Panc1 (cell line): ENCODE data around the gene ADGRF5. TPM values are rescaled to one million over a fixed set of nuclear protein-coding genes. Genes with fewer than 3 reads are reported as not detected.

Experiments used
- ATAC-seq: fragments of 200-7000 bp; cut with Tn5 transposase; 2 replicates; pipeline ENCODE4 v1.9.1; 2020; ENCODE audit warnings: mild to moderate bottlenecking, moderate library complexity
- BruUV-seq: library from RNA; stranded (reverse); fragments of 400-500 nt; replicated peaks from 2 replicates; lab custom pipeline; 2021; lab: Mats Ljungman, UMichigan
- CTCF ChIA-PET: fragments of 300-600 bp; sonication (Branson Sonifier 250); formaldehyde crosslinking; loops from one replicate; lab custom pipeline; 2022; ENCODE audit warnings: antibody characterized with exemption; lab: Charles Lee
- POLR2A ChIA-PET: fragments of 300-600 bp; sonication (Branson Sonifier 250); formaldehyde crosslinking; loops from one replicate; lab custom pipeline; 2022; ENCODE audit warnings: antibody characterized with exemption; lab: Charles Lee
- DNase-seq: peaks from one replicate; pipeline ENCODE4 v3.0.0-alpha.2; 2010; ENCODE audit warnings: low read depth, low spot score
- H3K27ac ChIP-seq: 2 replicates; pipeline ENCODE4 v1.5.1; 2011; ENCODE audit warnings: mild to moderate bottlenecking, low read length, inconsistent platforms
- H3K27me3 ChIP-seq: fragments of 200-500 bp; sonication (Bioruptor generic); 2 replicates; pipeline ENCODE4 v1.6.0; 2014; ENCODE audit warnings: low read length, inconsistent platforms; ENCODE audit not compliant: control insufficient read depth, insufficient read depth
- H3K36me3 ChIP-seq: fragments of 200-500 bp; sonication (Bioruptor generic); 2 replicates; pipeline ENCODE4 v1.5.1; 2014; ENCODE audit warnings: inconsistent platforms, mild to moderate bottlenecking, low read length, moderate library complexity; ENCODE audit not compliant: control insufficient read depth, insufficient read depth
- H3K4me1 ChIP-seq: 2 replicates; pipeline ENCODE4 v1.5.1; 2011; ENCODE audit warnings: inconsistent platforms, mild to moderate bottlenecking, low read length, moderate library complexity; ENCODE audit not compliant: control insufficient read depth, insufficient read depth
- H3K4me3 ChIP-seq, 2 experiments: 2 replicates each; pipeline ENCODE4 v1.5.1; 2011 to 2012; ENCODE audit warnings: low read depth in 2 of 2, low read length in 2 of 2, mild to moderate bottlenecking in 2 of 2, inconsistent platforms in 1 of 2, moderate library complexity in 1 of 2
- H3K9me3 ChIP-seq: fragments of 200-500 bp; sonication (Bioruptor generic); 2 replicates; pipeline ENCODE4 v1.5.1; 2014; ENCODE audit warnings: low read depth, mild to moderate bottlenecking, inconsistent platforms, low read length, moderate library complexity; ENCODE audit not compliant: control insufficient read depth, insufficient read depth
- CTCF ChIP-seq: fragments of 450-650 bp; IDR thresholded peaks from 2 replicates; pipeline ENCODE4 v1.5.1; 2017; ENCODE audit warnings: mild to moderate bottlenecking
- POLR2AphosphoS5 ChIP-seq: IDR thresholded peaks from 2 replicates; pipeline ENCODE4 v1.6.1; 2012; ENCODE audit warnings: mild to moderate bottlenecking, low read depth, low read length, moderate library complexity
- REST ChIP-seq, 2 experiments: IDR thresholded peaks; 2 replicates each; pipeline ENCODE4 v1.6.1; 2011 to 2012; ENCODE audit warnings: low read depth in 2 of 2, control low read depth in 1 of 2, low read length in 1 of 2, mild to moderate bottlenecking in 1 of 2, moderate library complexity in 1 of 2; ENCODE audit not compliant: insufficient read depth in 1 of 2
- SIN3A ChIP-seq: IDR thresholded peaks from 2 replicates; pipeline ENCODE4 v1.6.1; 2012; ENCODE audit warnings: low read depth, mild to moderate bottlenecking, low read length, moderate library complexity, borderline replicate concordance; ENCODE audit not compliant: insufficient read depth
- TCF7L2 ChIP-seq: IDR thresholded peaks from 2 replicates; pipeline ENCODE4 v1.6.1; 2011; ENCODE audit warnings: mild to moderate bottlenecking, low read depth, low read length, inconsistent platforms
- in situ Hi-C: cut with HindIII; loops from 2 replicates; pipeline ENCODE4 v1.10.0; 2016; ENCODE audit warnings: low sequenced_read_pairs, low pct_unique_long_range_greater_than_20kb
- intact Hi-C: fragments of 100-400 bp; cut with micrococcal nuclease; formaldehyde crosslinking; loops from one replicate; pipeline ENCODE4 v1.10.0; 2022; ENCODE audit not compliant: unreplicated experiment
- total RNA-seq: library from RNA; stranded (reverse); gene quantifications from one replicate; pipeline ENCODE4 v1.2.1, GENCODE V29; 2021; ENCODE audit not compliant: unreplicated experiment

ADGRF5 gene
- total RNA-seq, 1 experiment from 2014 or later = 0.18 TPM

- POLR2A ChIA-PET = no interaction called here
- in situ Hi-C loops = no loop called here
- H3K4me1 ChIP-seq = no peaks in the 10 kb centered on the region
Observed at GRCh38 chr6:46959419-46959818, 37.7 kb upstream of the ADGRF5 start.

GRCh38 chr6:46956409-46956808 lies 34.7 kb upstream of the ADGRF5 start:
- ATAC-seq (no peak), DNase-seq (no peak)
- no peaks in the 10 kb centered on the region for H3K36me3 ChIP-seq
- intact Hi-C loops (no loop called here), in situ Hi-C loops (no loop called here)
- H3K4me3 ChIP-seq = no peak overlapping the region
- H3K4me1 ChIP-seq = no peaks in the 10 kb centered on the region
- BruUV-seq = no TSS peak
- CTCF ChIA-PET = no interaction called here
- no peaks in the 10 kb centered on the region for H3K9me3 ChIP-seq
- POLR2A ChIA-PET = no interaction called here
- TF ChIP-seq CTCF (no peak), REST (IDR thresholded peaks at IDR 0.05; ENCODE audit: insufficient read depth in 1 of 2, low read depth in 2 of 2, low read length in 1 of 2) (no peak), SIN3A (no peak), POLR2AphosphoS5 (no peak), TCF7L2 (no peak)
- no peaks in the 10 kb centered on the region for H3K27me3 ChIP-seq
- no peak overlapping the region for H3K27ac ChIP-seq

More at GRCh38 chr6:46959419-46959818, 37.7 kb upstream of the ADGRF5 start:
- no peaks in the 10 kb centered on the region for H3K36me3 ChIP-seq
- BruUV-seq = no TSS peak
- TF ChIP-seq POLR2AphosphoS5 (no peak), TCF7L2 (no peak), REST (IDR thresholded peaks at IDR 0.05; ENCODE audit: insufficient read depth in 1 of 2, low read depth in 2 of 2, low read length in 1 of 2) (no peak), SIN3A (no peak), CTCF (no peak)
- no peaks in the 10 kb centered on the region for H3K9me3 ChIP-seq
- DNase-seq = no peak
- no peak overlapping the region for H3K4me3 ChIP-seq
- ATAC-seq = no peak
- intact Hi-C loops = no loop called here
- no peak overlapping the region for H3K27ac ChIP-seq
- CTCF ChIA-PET = no interaction called here
- no peaks in the 10 kb centered on the region; the same call in 1 of the 2 replicates for H3K27me3 ChIP-seq
